K562 (cell line): Measurements from ENCODE around the gene GRB14. TPM values are rescaled to one million over a fixed set of nuclear protein-coding genes. Genes with fewer than 3 reads are reported as not detected.

Experiments used
- ATAC-seq: fragments of 200-7000 bp; cut with Tn5 transposase; 3 replicates; pipeline ENCODE4 v1.9.1; 2020; ENCODE audit warnings: moderate library complexity
- BruUV-seq: library from RNA; stranded (reverse); fragments of 400-500 nt; replicated peaks from 2 replicates; lab custom pipeline; 2021; lab: Mats Ljungman, UMichigan
- CTCF ChIA-PET: fragments of 300-600 bp; formaldehyde crosslinking; extraction: SDS; loops from one replicate; lab custom pipeline; 2021; ENCODE audit warnings: low intra/inter-chr PET ratio; lab: Yijun Ruan, JAX
- POLR2A ChIA-PET: fragments of 300-600, 350-650 bp; sonication (Branson Sonifier 250); formaldehyde crosslinking; extraction: SDS; loops from one replicate; lab custom pipeline; 2021; ENCODE audit warnings: antibody characterized with exemption, inconsistent platforms; lab: Yijun Ruan, JAX
- DNase-seq, 4 experiments: peaks; one replicate each; pipeline versions ENCODE4 v3.0.0 to v3.0.0-alpha.2; 2011 to 2018; ENCODE audit warnings: low spot score in 3 of 4, mixed read lengths in 3 of 4; ENCODE audit errors: extremely low read depth in 1 of 4
- FAIRE-seq: peaks from 2 replicates; lab custom pipeline; 2011; peaks lifted over from hg19 to GRCh38; lab: Jason Lieb, UNC
- H2AFZ ChIP-seq: 2 replicates; pipeline ENCODE4 v1.6.0; 2011; ENCODE audit warnings: low read depth, low read length, control low read depth, inconsistent platforms
- H3K27ac ChIP-seq: fragments of 200-600 bp; 3 replicates; pipeline ENCODE4 v1.8.0; 2011; ENCODE audit warnings: low read depth, mild to moderate bottlenecking, control low read depth, inconsistent platforms, low read length, moderate library complexity, mixed read lengths; ENCODE audit errors: extremely low read depth
- H3K27me3 ChIP-seq, 2 experiments: fragments of 300-600 bp in 1 of 2; 2 replicates in 1 of 2; 3 replicates in 1 of 2; pipeline versions ENCODE4 v1.6.0 to v1.8.0; 2011; ENCODE audit warnings: inconsistent platforms in 2 of 2, low read length in 2 of 2, mild to moderate bottlenecking in 1 of 2, mixed read lengths in 1 of 2, moderate library complexity in 1 of 2; ENCODE audit not compliant: control insufficient read depth in 2 of 2, insufficient read depth in 2 of 2
- H3K36me3 ChIP-seq: fragments of 300-600 bp; 3 replicates; pipeline ENCODE4 v1.8.0; 2011; ENCODE audit warnings: mild to moderate bottlenecking, low read length, inconsistent platforms; ENCODE audit not compliant: control insufficient read depth, insufficient read depth
- H3K4me1 ChIP-seq, 2 experiments: fragments of 200-600 bp in 1 of 2; replicated peaks in 1 of 2; 2 replicates in 1 of 2; 3 replicates in 1 of 2; pipeline versions ENCODE4 v1.5.1 to v1.8.0; 2011; ENCODE audit warnings: inconsistent platforms in 2 of 2, low read length in 2 of 2, mild to moderate bottlenecking in 1 of 2, mixed read lengths in 1 of 2, moderate library complexity in 1 of 2; ENCODE audit not compliant: control insufficient read depth in 2 of 2, insufficient read depth in 2 of 2
- H3K4me2 ChIP-seq: 2 replicates; pipeline ENCODE4 v1.6.1; 2011; ENCODE audit warnings: low read length, control low read depth, inconsistent platforms, mixed read lengths; ENCODE audit not compliant: insufficient read depth
- H3K4me3 ChIP-seq: fragments of 200-600 bp; sonication (generic), shearing (Covaris generic); 2 replicates; pipeline ENCODE4 v1.5.1; 2016; ENCODE audit warnings: control low read depth, inconsistent platforms
- H3K79me2 ChIP-seq: fragments of 200-600 bp; 3 replicates; pipeline ENCODE4 v1.8.0; 2011; ENCODE audit warnings: low read length, inconsistent platforms; ENCODE audit not compliant: control insufficient read depth, insufficient read depth
- H3K9ac ChIP-seq, 2 experiments: 2 replicates each; pipeline versions ENCODE4 v1.6.0 to v1.6.1; 2011; ENCODE audit warnings: low read depth in 2 of 2, low read length in 2 of 2, control low read depth in 1 of 2, inconsistent platforms in 1 of 2, mild to moderate bottlenecking in 1 of 2, mixed read lengths in 1 of 2; ENCODE audit not compliant: insufficient read depth in 1 of 2
- H3K9me1 ChIP-seq: one replicate; pipeline ENCODE4 v1.6.0; 2011; ENCODE audit warnings: inconsistent platforms, mild to moderate bottlenecking, low read length, moderate library complexity; ENCODE audit not compliant: control insufficient read depth, insufficient read depth
- H3K9me3 ChIP-seq: replicated peaks from 2 replicates; pipeline ENCODE4 v1.5.1; 2011; ENCODE audit warnings: low read depth, low read length, inconsistent platforms; ENCODE audit not compliant: control insufficient read depth, insufficient read depth
- H4K20me1 ChIP-seq: replicated peaks from 2 replicates; pipeline ENCODE4 v1.6.1; 2011; ENCODE audit warnings: low read length, inconsistent platforms, mixed read lengths; ENCODE audit not compliant: control insufficient read depth, insufficient read depth
- EP300 ChIP-seq: IDR thresholded peaks from 2 replicates; pipeline ENCODE4 v1.6.1; 2012; ENCODE audit warnings: low read length, improper control_type of control experiment
- ETS2 ChIP-seq: IDR thresholded peaks from 2 replicates; pipeline ENCODE4 v1.6.1; 2016; ENCODE audit warnings: borderline replicate concordance, missing genetic modification characterization, mild to moderate bottlenecking, moderate library complexity, missing compliant biosample characterization; ENCODE audit not compliant: poor library complexity, severe bottlenecking
- FOXA3 ChIP-seq, 2 experiments: fragments of 450-650 bp in 1 of 2; sonication (generic) in 1 of 2; formaldehyde crosslinking; IDR thresholded peaks in 1 of 2; conservative IDR thresholded peaks in 1 of 2; 2 replicates each; pipeline versions ENCODE4 v1.4.0 to v1.8.0; 2020 to 2022; ENCODE audit warnings: mild to moderate bottlenecking in 2 of 2, missing genetic modification reagents in 1 of 2
- HMG20A ChIP-seq: fragments of 450-650 bp; formaldehyde crosslinking; conservative IDR thresholded peaks from 2 replicates; pipeline ENCODE4 v1.4.0; 2020; ENCODE audit warnings: mild to moderate bottlenecking, mixed read lengths
- HNRNPK ChIP-seq: fragments of 200-400 bp; formaldehyde crosslinking; IDR thresholded peaks from one replicate; pipeline ENCODE4 v1.6.1; 2018; ENCODE audit warnings: mild to moderate bottlenecking, low read depth, low read length; ENCODE audit not compliant: poor library complexity, severe bottlenecking
- MAFG ChIP-seq: fragments of 450-650 bp; conservative IDR thresholded peaks from 2 replicates; pipeline ENCODE4 v1.6.1; 2016; ENCODE audit warnings: missing genetic modification characterization, missing compliant biosample characterization
- MEF2A ChIP-seq: IDR thresholded peaks from 2 replicates; pipeline ENCODE4 v1.6.1; 2011; ENCODE audit warnings: low read depth, mild to moderate bottlenecking, low read length, moderate library complexity; ENCODE audit not compliant: control insufficient read depth
- POLR2AphosphoS5 ChIP-seq: IDR thresholded peaks from 2 replicates; pipeline ENCODE4 v1.6.1; 2011; ENCODE audit warnings: mild to moderate bottlenecking, low read depth, low read length, moderate library complexity; ENCODE audit not compliant: control insufficient read depth, insufficient read depth
- POLR3G ChIP-seq: IDR thresholded peaks from 2 replicates; pipeline ENCODE4 v1.6.1; 2011; ENCODE audit not compliant: insufficient read length, insufficient replicate concordance; ENCODE audit errors: extremely low read depth
- PRPF4 ChIP-seq: fragments of 200-400 bp; formaldehyde crosslinking; IDR thresholded peaks from one replicate; pipeline ENCODE4 v1.6.1; 2017; ENCODE audit warnings: low read length, low read depth, mild to moderate bottlenecking; ENCODE audit not compliant: insufficient read depth, poor library complexity, severe bottlenecking
- SMARCE1 ChIP-seq: fragments of 450-650 bp; IDR thresholded peaks from 2 replicates; pipeline ENCODE4 v1.7.1; 2016; ENCODE audit warnings: mild to moderate bottlenecking
- THAP7 ChIP-seq: fragments of 250-450 bp; sonication (Bioruptor Pico); IDR thresholded peaks from 2 replicates; pipeline ENCODE4 v1.5.0; 2021
- ZFP30 ChIP-seq: fragments of 250-450 bp; sonication (Bioruptor Pico); IDR thresholded peaks from 2 replicates; pipeline ENCODE4 v1.8.0; 2022; ENCODE audit warnings: moderate library complexity, mild to moderate bottlenecking, inconsistent platforms, borderline replicate concordance
- ZNF184 ChIP-seq: sonication (generic); formaldehyde crosslinking; IDR thresholded peaks from 2 replicates; pipeline ENCODE4 v1.5.0; 2020; ENCODE audit warnings: missing genetic modification reagents
- ZNF282 ChIP-seq: sonication (generic); formaldehyde crosslinking; IDR thresholded peaks from 2 replicates; pipeline ENCODE4 v1.8.1; 2023; ENCODE audit warnings: missing genetic modification reagents
- ZNF830 ChIP-seq: fragments of 250-450 bp; sonication (Bioruptor Pico); IDR thresholded peaks from 2 replicates; pipeline ENCODE4 v1.5.0; 2021; ENCODE audit warnings: mild to moderate bottlenecking
- WGBS: fragments of 100-300 bp; shearing (Covaris generic); methylation state at CpG from one replicate; pipeline ENCODE4 v1.1.6; 2016; ENCODE audit warnings: low coverage, mixed read lengths; ENCODE audit not compliant: insufficient coverage; ENCODE audit errors: missing lambda C conversion rate; 5-methylcytosine and 5-hydroxymethylcytosine counted together
- in situ Hi-C: fragments of 300-500 bp; cut with MboI; formaldehyde crosslinking; loops from 4 replicates; pipeline ENCODE4 v1.15.0; 2018; ENCODE audit warnings: inconsistent platforms, mixed read lengths
- intact Hi-C: fragments of 100-400 bp; cut with micrococcal nuclease; formaldehyde crosslinking; loops from 2 replicates; pipeline ENCODE4 v1.14.2; 2022
- polyA plus RNA-seq, 8 experiments: library from polyadenylated mRNA; depleted of rRNA in 4 of 8; stranded (reverse) in 5 of 8; unstranded in 3 of 8; fragments of >200 nt; fragmentation: Nextera tagmentation in 2 of 8; fragmentation: Illumina TruSeq in 1 of 8; extraction: Ambion mirVana in 2 of 8; extraction: Trizol in 1 of 8; gene quantifications; 2 replicates each; pipeline versions ENCODE4 v1.2.1 to v1.2.3, GENCODE V29; 2011 to 2014; ENCODE audit warnings: inconsistent platforms in 1 of 8, missing spikeins in 1 of 8
- total RNA-seq, 7 experiments: library from RNA; depleted of rRNA in 6 of 7; stranded (reverse); fragments of >200 nt in 6 of 7; fragmentation: Illumina TruSeq in 2 of 7; extraction: Trizol in 2 of 7; gene quantifications; 2 replicates each; pipeline versions ENCODE4 v1.2.1 to v1.2.3, GENCODE V29; 2011 to 2021; ENCODE audit warnings: low replicate concordance in 1 of 7
- TF ChIP-seq, protein P1 (sequence below): sonication (generic); formaldehyde crosslinking; IDR thresholded peaks from 2 replicates; pipeline ENCODE4 v1.8.0; 2022; ENCODE audit warnings: mild to moderate bottlenecking, missing genetic modification reagents
- TF ChIP-seq, protein P2 (sequence below): sonication (generic); formaldehyde crosslinking; IDR thresholded peaks from 2 replicates; pipeline ENCODE4 v1.8.1; 2023; ENCODE audit warnings: mild to moderate bottlenecking, missing genetic modification reagents

The GRB14 gene
- total and polyA plus RNA-seq, 9 of the 15 experiments (the other 6 are each of a cell fraction or from before 2014, with no cell fraction given): not detected

- H3K9me1 ChIP-seq: no peaks in the 10 kb centered on the region
- H3K27ac ChIP-seq: no peak overlapping the region
- no peaks in the 10 kb centered on the region for H3K4me1 ChIP-seq
- FAIRE-seq (no peak), DNase-seq (no peak), ATAC-seq (no peak)
- H2AFZ ChIP-seq: no peak overlapping the region
- no peaks in the 10 kb centered on the region for H4K20me1 ChIP-seq
- H3K27me3 ChIP-seq: no peaks in the 10 kb centered on the region
- H3K36me3 ChIP-seq: no peaks in the 10 kb centered on the region
- no peak overlapping the region for H3K4me3 ChIP-seq
- CTCF ChIA-PET: no interaction called here
- H3K9me3 ChIP-seq: no peaks in the 10 kb centered on the region
- no TSS peak for BruUV-seq
- TF ChIP-seq ZNF830 (CRISPR knock-in tag) (no peak), ETS2 (no peak), MEF2A (no peak), HMG20A (CRISPR knock-in tag) (no peak), EP300 (no peak), HNRNPK (no peak), ZNF184 (CRISPR knock-in tag) (no peak), SMARCE1 (no peak), PRPF4 (no peak), ZNF282 (CRISPR knock-in tag) (no peak), MAFG (no peak), FOXA3 (CRISPR knock-in tag; conservative IDR thresholded peaks at IDR 0.05 in 1 of 2, IDR thresholded peaks at IDR 0.05 in 1 of 2) (no peak), THAP7 (CRISPR knock-in tag) (no peak), POLR2AphosphoS5 (no peak), ZFP30 (CRISPR knock-in tag) (no peak), POLR3G (no peak)
- TF ChIP-seq, protein P1, sequence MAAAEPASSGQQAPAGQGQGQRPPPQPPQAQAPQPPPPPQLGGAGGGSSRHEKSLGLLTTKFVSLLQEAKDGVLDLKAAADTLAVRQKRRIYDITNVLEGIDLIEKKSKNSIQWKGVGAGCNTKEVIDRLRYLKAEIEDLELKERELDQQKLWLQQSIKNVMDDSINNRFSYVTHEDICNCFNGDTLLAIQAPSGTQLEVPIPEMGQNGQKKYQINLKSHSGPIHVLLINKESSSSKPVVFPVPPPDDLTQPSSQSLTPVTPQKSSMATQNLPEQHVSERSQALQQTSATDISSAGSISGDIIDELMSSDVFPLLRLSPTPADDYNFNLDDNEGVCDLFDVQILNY (CRISPR knock-in tag): no peak
- TF ChIP-seq, protein P2, sequence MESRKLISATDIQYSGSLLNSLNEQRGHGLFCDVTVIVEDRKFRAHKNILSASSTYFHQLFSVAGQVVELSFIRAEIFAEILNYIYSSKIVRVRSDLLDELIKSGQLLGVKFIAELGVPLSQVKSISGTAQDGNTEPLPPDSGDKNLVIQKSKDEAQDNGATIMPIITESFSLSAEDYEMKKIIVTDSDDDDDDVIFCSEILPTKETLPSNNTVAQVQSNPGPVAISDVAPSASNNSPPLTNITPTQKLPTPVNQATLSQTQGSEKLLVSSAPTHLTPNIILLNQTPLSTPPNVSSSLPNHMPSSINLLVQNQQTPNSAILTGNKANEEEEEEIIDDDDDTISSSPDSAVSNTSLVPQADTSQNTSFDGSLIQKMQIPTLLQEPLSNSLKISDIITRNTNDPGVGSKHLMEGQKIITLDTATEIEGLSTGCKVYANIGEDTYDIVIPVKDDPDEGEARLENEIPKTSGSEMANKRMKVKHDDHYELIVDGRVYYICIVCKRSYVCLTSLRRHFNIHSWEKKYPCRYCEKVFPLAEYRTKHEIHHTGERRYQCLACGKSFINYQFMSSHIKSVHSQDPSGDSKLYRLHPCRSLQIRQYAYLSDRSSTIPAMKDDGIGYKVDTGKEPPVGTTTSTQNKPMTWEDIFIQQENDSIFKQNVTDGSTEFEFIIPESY (CRISPR knock-in tag): no peak
- no peaks in the 10 kb centered on the region for H3K79me2 ChIP-seq
- in situ Hi-C loops: no loop called here
- no peak overlapping the region for H3K4me2 ChIP-seq
- intact Hi-C loops: no loop called here
- 6% methylated on average over 5 of the region's 5 CpGs for WGBS
- POLR2A ChIA-PET: no interaction called here
- H3K9ac ChIP-seq: no peak overlapping the region
Observed at GRCh38 chr2:164449706-164450105, 171.6 kb downstream of the GRB14 start.
